ENCODE data around the gene COG4.
"Not testable (repeated sequence)": the region's sequence is repeated elsewhere in the genome, so short reads cannot be mapped to it uniquely, and the experiment has no call there.

The COG4 gene

GRCh38 chr16:70527315-70527996 lies 4.1 kb upstream of the COG4 start:
- Histone ChIP-seq H3K27me3 (ENCODE audit: control insufficient read depth in 1 of 2, insufficient read depth in 2 of 2, low read length in 2 of 2) (no peaks in the 10 kb centered on the region), H3K4me1 (ENCODE audit: control insufficient read depth, insufficient read depth, low read length) (peaks cover 14% of the 10 kb centered on the region), H3K9ac (ENCODE audit: low read length in 2 of 2) (no peak overlapping the region), H3K9me3 (ENCODE audit: control insufficient read depth in 2 of 2, low read length in 2 of 2) (no peaks in the 10 kb centered on the region), H3K27ac (ENCODE audit: low read length) (no peak overlapping the region), H3K36me3 (ENCODE audit: control insufficient read depth in 2 of 2, insufficient read depth in 2 of 2, low read length in 2 of 2) (peaks cover 30 to 32% of the 10 kb centered on the region in 2 donors), H3K4me3 (ENCODE audit: low read length in 2 of 2) (no peak overlapping the region)

GRCh38 chr16:70526403-70526802 lies 3.0 kb upstream of the COG4 start:
- H3K4me3 ChIP-seq (ENCODE audit: low read length in 2 of 2) = no peak overlapping the region
- H3K36me3 ChIP-seq (ENCODE audit: control insufficient read depth in 2 of 2, insufficient read depth in 2 of 2, low read length in 2 of 2) = peaks cover 22 to 25% of the 10 kb centered on the region in 2 donors
- H3K27ac ChIP-seq (ENCODE audit: low read length) = no peak overlapping the region
- H3K4me1 ChIP-seq (ENCODE audit: control insufficient read depth, insufficient read depth, low read length) = peaks cover 17% of the 10 kb centered on the region
- H3K9me3 ChIP-seq (ENCODE audit: control insufficient read depth in 2 of 2, low read length in 2 of 2) = no peaks in the 10 kb centered on the region
- no peak overlapping the region for H3K9ac ChIP-seq (ENCODE audit: low read length in 2 of 2)
- H3K27me3 ChIP-seq (ENCODE audit: control insufficient read depth in 1 of 2, insufficient read depth in 2 of 2, low read length in 2 of 2) = no peaks in the 10 kb centered on the region

GRCh38 chr16:70524399-70524825 lies 1.1 kb upstream of the COG4 start:
- peak overlapping the region; percentile 79 to 92 for H3K9ac ChIP-seq (ENCODE audit: low read length in 2 of 2)
- peak overlapping the region; percentile 85 to 99 for H3K4me3 ChIP-seq (ENCODE audit: low read length in 2 of 2)
- peaks cover 17% of the 10 kb centered on the region for H3K4me1 ChIP-seq (ENCODE audit: control insufficient read depth, insufficient read depth, low read length)
- peaks cover 12 to 17% of the 10 kb centered on the region in 2 donors for H3K36me3 ChIP-seq (ENCODE audit: control insufficient read depth in 2 of 2, insufficient read depth in 2 of 2, low read length in 2 of 2)
- H3K9me3 ChIP-seq (ENCODE audit: control insufficient read depth in 2 of 2, low read length in 2 of 2); H3K27me3 ChIP-seq (ENCODE audit: control insufficient read depth in 1 of 2, insufficient read depth in 2 of 2, low read length in 2 of 2): not testable (repeated sequence)
- peak overlapping the region; percentile 75 for H3K27ac ChIP-seq (ENCODE audit: low read length)

- Histone ChIP-seq H3K9me3 (ENCODE audit: control insufficient read depth in 2 of 2, low read length in 2 of 2) (no peaks in the 10 kb centered on the region), H3K9ac (ENCODE audit: low read length in 2 of 2) (peak within 1 kb of the TSS; percentile 79 to 92), H3K27me3 (ENCODE audit: control insufficient read depth in 1 of 2, insufficient read depth in 2 of 2, low read length in 2 of 2) (no peaks in the 10 kb centered on the region), H3K36me3 (ENCODE audit: control insufficient read depth in 2 of 2, insufficient read depth in 2 of 2, low read length in 2 of 2) (peaks cover 6 to 13% of the 10 kb centered on the region in 2 donors), H3K27ac (ENCODE audit: low read length) (peak within 1 kb of the TSS; percentile 75), H3K4me1 (ENCODE audit: control insufficient read depth, insufficient read depth, low read length) (peaks cover 17% of the 10 kb centered on the region), H3K4me3 (ENCODE audit: low read length in 2 of 2) (peak within 1 kb of the TSS; percentile 85 to 99)
These were observed 517 bp upstream of the COG4 start, which contains the start of gene SF3B3 for GRCh38 chr16:70523743-70524398. SF3B3 (plus strand) TSS chr16:70523816; CDS start chr16:70526657, 2,841 bp downstream.

GRCh38 chr16:70522216-70523075 lies 908 bp downstream of the COG4 start:
- Histone ChIP-seq H3K27ac (ENCODE audit: low read length) (peak overlapping the region; percentile 75), H3K36me3 (ENCODE audit: control insufficient read depth in 2 of 2, insufficient read depth in 2 of 2, low read length in 2 of 2) (peaks cover 4 to 15% of the 10 kb centered on the region in 2 donors), H3K9ac (ENCODE audit: low read length in 2 of 2) (peak overlapping the region; percentile 79 to 92), H3K27me3 (ENCODE audit: control insufficient read depth in 1 of 2, insufficient read depth in 2 of 2, low read length in 2 of 2) (no peaks in the 10 kb centered on the region), H3K9me3 (ENCODE audit: control insufficient read depth in 2 of 2, low read length in 2 of 2) (no peaks in the 10 kb centered on the region), H3K4me3 (ENCODE audit: low read length in 2 of 2) (peak overlapping the region; percentile 85 to 99), H3K4me1 (ENCODE audit: control insufficient read depth, insufficient read depth, low read length) (peaks cover 17% of the 10 kb centered on the region)

- Histone ChIP-seq H3K4me3 (ENCODE audit: low read length in 2 of 2) (no peak overlapping the region), H3K36me3 (ENCODE audit: control insufficient read depth in 2 of 2, insufficient read depth in 2 of 2, low read length in 2 of 2) (peaks cover 16 to 21% of the 10 kb centered on the region in 2 donors), H3K9ac (ENCODE audit: low read length in 2 of 2) (no peak overlapping the region), H3K4me1 (ENCODE audit: control insufficient read depth, insufficient read depth, low read length) (peaks cover 17% of the 10 kb centered on the region), H3K27ac (ENCODE audit: low read length) (no peak overlapping the region), H3K9me3 (ENCODE audit: control insufficient read depth in 2 of 2, low read length in 2 of 2) (no peaks in the 10 kb centered on the region), H3K27me3 (ENCODE audit: control insufficient read depth in 1 of 2, insufficient read depth in 2 of 2, low read length in 2 of 2) (no peaks in the 10 kb centered on the region)
These were observed 2.6 kb downstream of the COG4 start for GRCh38 chr16:70520612-70521297.

GRCh38 chr16:70512456-70512855 lies 10.9 kb downstream of the COG4 start:
- H3K27ac ChIP-seq (ENCODE audit: low read length) = no peak overlapping the region
- H3K27me3 ChIP-seq (ENCODE audit: control insufficient read depth in 1 of 2, insufficient read depth in 2 of 2, low read length in 2 of 2) = no peaks in the 10 kb centered on the region
- H3K4me1 ChIP-seq (ENCODE audit: control insufficient read depth, insufficient read depth, low read length) = no peaks in the 10 kb centered on the region
- H3K4me3 ChIP-seq (ENCODE audit: low read length in 2 of 2) = no peak overlapping the region
- H3K9ac ChIP-seq (ENCODE audit: low read length in 2 of 2) = no peak overlapping the region
- peaks cover 56 to 63% of the 10 kb centered on the region in 2 donors for H3K36me3 ChIP-seq (ENCODE audit: control insufficient read depth in 2 of 2, insufficient read depth in 2 of 2, low read length in 2 of 2)
- H3K9me3 ChIP-seq (ENCODE audit: control insufficient read depth in 2 of 2, low read length in 2 of 2) = no peaks in the 10 kb centered on the region

GRCh38 chr16:70511833-70512232 lies 11.5 kb downstream of the COG4 start:
- Histone ChIP-seq H3K9ac (ENCODE audit: low read length in 2 of 2) (no peak overlapping the region), H3K36me3 (ENCODE audit: control insufficient read depth in 2 of 2, insufficient read depth in 2 of 2, low read length in 2 of 2) (peaks cover 50 to 60% of the 10 kb centered on the region in 2 donors), H3K4me3 (ENCODE audit: low read length in 2 of 2) (no peak overlapping the region), H3K4me1 (ENCODE audit: control insufficient read depth, insufficient read depth, low read length) (no peaks in the 10 kb centered on the region), H3K27me3 (ENCODE audit: control insufficient read depth in 1 of 2, insufficient read depth in 2 of 2, low read length in 2 of 2) (no peaks in the 10 kb centered on the region), H3K9me3 (ENCODE audit: control insufficient read depth in 2 of 2, low read length in 2 of 2) (no peaks in the 10 kb centered on the region), H3K27ac (ENCODE audit: low read length) (no peak overlapping the region)

- H3K27me3 ChIP-seq (ENCODE audit: control insufficient read depth in 1 of 2, insufficient read depth in 2 of 2, low read length in 2 of 2) = no peaks in the 10 kb centered on the region
- H3K36me3 ChIP-seq (ENCODE audit: control insufficient read depth in 2 of 2, insufficient read depth in 2 of 2, low read length in 2 of 2) = peaks cover 41 to 49% of the 10 kb centered on the region in 2 donors
- H3K27ac ChIP-seq (ENCODE audit: low read length) = no peak overlapping the region
- H3K9ac ChIP-seq (ENCODE audit: low read length in 2 of 2) = no peak overlapping the region
- no peaks in the 10 kb centered on the region for H3K9me3 ChIP-seq (ENCODE audit: control insufficient read depth in 2 of 2, low read length in 2 of 2)
- H3K4me3 ChIP-seq (ENCODE audit: low read length in 2 of 2) = no peak overlapping the region
- no peaks in the 10 kb centered on the region for H3K4me1 ChIP-seq (ENCODE audit: control insufficient read depth, insufficient read depth, low read length)
These were observed 13.1 kb downstream of the COG4 start for GRCh38 chr16:70510216-70510615.

GRCh38 chr16:70508752-70509151 lies 14.6 kb downstream of the COG4 start:
- Histone ChIP-seq H3K27me3 (ENCODE audit: control insufficient read depth in 1 of 2, insufficient read depth in 2 of 2, low read length in 2 of 2) (no peaks in the 10 kb centered on the region), H3K4me1 (ENCODE audit: control insufficient read depth, insufficient read depth, low read length) (no peaks in the 10 kb centered on the region), H3K9ac (ENCODE audit: low read length in 2 of 2) (no peak overlapping the region), H3K36me3 (ENCODE audit: control insufficient read depth in 2 of 2, insufficient read depth in 2 of 2, low read length in 2 of 2) (peaks cover 40 to 43% of the 10 kb centered on the region in 2 donors), H3K27ac (ENCODE audit: low read length) (no peak overlapping the region), H3K9me3 (ENCODE audit: control insufficient read depth in 2 of 2, low read length in 2 of 2) (no peaks in the 10 kb centered on the region), H3K4me3 (ENCODE audit: low read length in 2 of 2) (no peak overlapping the region)
